ENCODE data around the gene CABYR. TPM values are rescaled to one million over a fixed set of nuclear protein-coding genes. Genes with fewer than 3 reads are reported as not detected.

CABYR gene
- total RNA-seq, 4 donors from 2014 or later: 2.0 to 4.4 TPM; not detected in 2

DNA sequence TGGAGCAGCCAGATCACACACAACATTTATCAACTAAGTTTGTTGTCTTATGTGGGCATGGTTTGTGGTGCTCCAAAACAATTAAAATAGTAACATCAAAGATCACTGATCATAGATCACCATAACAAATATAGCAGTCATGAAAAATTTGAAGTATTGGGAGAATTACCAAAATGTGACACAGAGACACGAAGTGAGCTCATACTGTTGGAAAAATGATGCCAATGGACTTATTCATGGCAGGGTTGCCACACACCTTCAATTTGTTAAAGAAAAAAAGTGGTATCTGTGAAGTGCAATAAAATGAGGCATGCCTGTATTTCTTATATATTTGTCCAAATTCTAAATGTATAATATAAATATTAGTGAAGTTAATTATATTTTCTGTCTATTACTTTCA, 42.9 kb upstream of the CABYR start:
- H3K9me3 ChIP-seq: peaks cover 0 to 6% of the 10 kb centered on the region in 2 donors
- no peaks in the 10 kb centered on the region for H3K27me3 ChIP-seq
- no peaks in the 10 kb centered on the region for H3K36me3 ChIP-seq
- no peak overlapping the region for H3K27ac ChIP-seq
- no peak for DNase-seq
- TF ChIP-seq POLR2A (IDR thresholded peaks at IDR 0.05): no peak
- TF ChIP-seq CTCF (IDR thresholded peaks at IDR 0.05): no peak
- intact Hi-C loops (cut with DNase I; ENCODE audit: low total_unique reads): no loop called here
- H3K4me3 ChIP-seq: no peak overlapping the region
- no peaks in the 10 kb centered on the region for H3K4me1 ChIP-seq

DNA sequence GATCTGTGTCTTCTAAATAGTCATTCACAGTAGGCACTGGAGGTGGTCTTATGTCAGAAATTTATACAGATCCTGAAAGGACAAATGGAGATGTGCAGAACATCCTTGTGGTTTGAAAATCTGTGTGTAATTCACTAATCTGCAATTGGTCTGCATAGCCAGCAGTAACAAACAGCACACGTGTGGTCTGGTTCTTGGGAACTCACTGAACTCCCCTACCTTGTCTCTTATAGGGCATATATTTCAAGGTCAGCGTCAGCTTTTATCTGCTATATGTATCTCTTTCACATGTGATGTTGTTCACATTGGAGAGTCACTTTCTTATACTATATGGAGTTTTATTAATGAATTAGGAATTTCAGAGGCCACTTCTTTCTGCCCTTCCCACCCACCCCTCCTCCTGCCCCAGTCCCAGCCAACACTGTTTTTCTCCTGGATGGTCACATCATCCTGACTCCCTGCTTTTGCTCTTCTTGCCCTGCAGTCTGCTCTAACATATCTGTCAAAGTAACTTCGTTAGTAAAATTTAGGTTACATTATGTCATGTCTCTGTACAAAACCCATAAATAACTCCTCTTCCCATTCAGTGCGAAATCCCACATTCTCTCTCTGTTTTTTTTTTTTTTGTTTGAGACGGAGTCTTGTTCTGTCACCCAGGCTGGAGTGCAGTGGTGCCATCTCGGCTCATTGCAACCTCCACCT, 35.4 kb upstream of the CABYR start:
- Histone ChIP-seq H3K4me3 (no peak overlapping the region), H3K4me1 (no peaks in the 10 kb centered on the region), H3K27ac (no peak overlapping the region), H3K27me3 (no peaks in the 10 kb centered on the region), H3K9me3 (no peaks in the 10 kb centered on the region), H3K36me3 (no peaks in the 10 kb centered on the region)
- DNase-seq: no peak
- intact Hi-C loops (cut with DNase I; ENCODE audit: low total_unique reads): no loop called here
- no peak for TF ChIP-seq POLR2A (IDR thresholded peaks at IDR 0.05)
- no peak for TF ChIP-seq CTCF (IDR thresholded peaks at IDR 0.05)

DNA sequence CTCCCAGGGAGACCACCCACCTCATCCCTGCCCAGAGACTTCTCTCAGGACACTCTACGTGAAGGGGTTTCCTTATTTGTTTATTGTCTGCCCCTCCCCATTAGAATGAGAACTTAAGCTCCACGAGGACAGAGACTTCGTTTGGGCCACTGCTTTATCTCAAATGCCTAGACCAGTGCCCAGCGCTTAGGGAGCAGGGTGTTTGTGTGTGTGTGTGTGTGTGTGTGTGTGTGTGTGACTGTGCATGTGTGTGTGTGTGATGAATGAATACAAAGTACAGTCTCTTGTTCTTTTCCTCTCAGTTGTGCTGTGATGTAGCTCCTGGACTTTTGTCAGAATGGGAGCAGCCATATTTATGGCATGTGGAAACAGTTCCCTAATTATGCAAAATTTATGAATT, 34.4 kb upstream of the CABYR start:
- no peaks in the 10 kb centered on the region for H3K4me1 ChIP-seq
- H3K36me3 ChIP-seq: no peaks in the 10 kb centered on the region
- DNase-seq: no peak
- no peak overlapping the region for H3K4me3 ChIP-seq
- no peak overlapping the region for H3K27ac ChIP-seq
- H3K27me3 ChIP-seq: no peaks in the 10 kb centered on the region
- intact Hi-C loops (cut with DNase I; ENCODE audit: low total_unique reads): no loop called here
- no peak for TF ChIP-seq POLR2A (IDR thresholded peaks at IDR 0.05)
- no peak for TF ChIP-seq CTCF (IDR thresholded peaks at IDR 0.05)
- no peaks in the 10 kb centered on the region for H3K9me3 ChIP-seq

DNA sequence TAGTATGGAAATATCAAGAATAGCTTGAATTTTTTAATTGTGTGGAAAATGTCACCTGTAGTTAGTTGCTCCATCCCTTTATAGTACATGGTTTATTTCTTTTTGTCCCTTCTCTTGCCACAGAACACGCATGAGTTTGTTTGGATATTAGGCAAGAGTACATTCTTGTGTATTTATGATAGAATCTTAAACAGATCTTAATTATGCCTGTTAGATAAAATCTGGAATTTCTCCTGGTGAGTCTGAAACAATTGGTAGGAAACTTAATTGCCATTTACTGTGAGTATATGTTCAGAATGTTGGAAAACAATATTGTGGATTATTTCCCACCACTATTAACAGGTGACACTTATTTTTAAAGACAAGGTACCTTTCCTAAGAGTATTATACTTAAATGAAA, 30.2 kb upstream of the CABYR start:
- Histone ChIP-seq H3K4me3 (no peak overlapping the region), H3K36me3 (no peaks in the 10 kb centered on the region), H3K27ac (no peak overlapping the region), H3K9me3 (no peaks in the 10 kb centered on the region), H3K4me1 (no peaks in the 10 kb centered on the region), H3K27me3 (no peaks in the 10 kb centered on the region)
- intact Hi-C loops (cut with DNase I; ENCODE audit: low total_unique reads): no loop called here
- TF ChIP-seq CTCF (IDR thresholded peaks at IDR 0.05): no peak
- no peak for DNase-seq

- no peak for DNase-seq
- intact Hi-C loops (cut with DNase I; ENCODE audit: low total_unique reads): no loop called here
- Histone ChIP-seq H3K27me3 (no peaks in the 10 kb centered on the region), H3K4me3 (no peak overlapping the region), H3K9me3 (no peaks in the 10 kb centered on the region), H3K36me3 (no peaks in the 10 kb centered on the region), H3K4me1 (no peaks in the 10 kb centered on the region), H3K27ac (no peak overlapping the region)
- TF ChIP-seq POLR2A (IDR thresholded peaks at IDR 0.05) (no peak), CTCF (IDR thresholded peaks at IDR 0.05) (no peak)
Observed at GRCh38 chr18:24111936-24112335, 26.9 kb upstream of the CABYR start.

Data from uterus (tissue), 4 donors.